Left renal cortex interstitium (tissue), 4 donors: ENCODE measurements around the gene OR2AE1. TPM values are rescaled to one million over a fixed set of nuclear protein-coding genes. Genes with fewer than 3 reads are reported as not detected.

ENCODE experiments used
- polyA plus RNA-seq, 4 donors: library from polyadenylated mRNA; unstranded; fragments of 120-200 nt; gene quantifications; one replicate each; pipeline ENCODE4 v1.2.1, GENCODE V29; 2013; ENCODE audit not compliant: insufficient read length in 4 of 4

Gene OR2AE1
- polyA plus RNA-seq, 4 donors = 0.14 TPM; not detected in 3

Other genes with a start within 250 kb of the OR2AE1 start
- 1 to 10 TPM; 1.5 to 2.8 (median 1.8) TPM for gene CYP3A5, start 197.0 kb downstream of the OR2AE1 start, polyA plus RNA-seq
- 10 to 100 TPM in 1 of 4 donors, 1 to 10 TPM in 1, under 1 TPM in 2; 0.29 to 23.5 (median 1.1) TPM for gene CYP3A7, start 141.8 kb downstream of the OR2AE1 start, polyA plus RNA-seq
- gene CYP3A4, start 92.8 kb downstream of the OR2AE1 start, polyA plus RNA-seq = under 1 TPM; 0.20 to 0.46 (median 0.24) TPM
- gene CYP3A43, start 49.0 kb downstream of the OR2AE1 start, polyA plus RNA-seq = under 1 TPM; 0.22 to 0.57 (median 0.42) TPM
- gene TRIM4, start 42.5 kb upstream of the OR2AE1 start, polyA plus RNA-seq = 10 to 100 TPM; 30.8 to 39.6 (median 37.2) TPM
- 1 to 10 TPM in 3 of 4 donors, under 1 TPM in 1; 0.76 to 1.4 (median 1.2) TPM for gene GJC3, start 52.6 kb upstream of the OR2AE1 start, polyA plus RNA-seq
- 10 to 100 TPM; 52.2 to 69.0 (median 62.5) TPM for gene AZGP1, start 99.0 kb upstream of the OR2AE1 start, polyA plus RNA-seq
- 10 to 100 TPM; 43.3 to 71.5 (median 57.5) TPM for gene ZKSCAN1, start 138.6 kb upstream of the OR2AE1 start, polyA plus RNA-seq
- gene ZSCAN21, start 172.7 kb upstream of the OR2AE1 start, polyA plus RNA-seq = 10 to 100 TPM; 21.4 to 22.8 (median 22.2) TPM
- gene ZNF3, start 204.7 kb upstream of the OR2AE1 start, polyA plus RNA-seq = 10 to 100 TPM; 46.5 to 57.6 (median 51.6) TPM
- gene COPS6, start 211.9 kb upstream of the OR2AE1 start, polyA plus RNA-seq = 100 to 1,000 TPM; 124 to 140 (median 136) TPM
- 100 to 1,000 TPM; 140 to 174 (median 160) TPM for gene MCM7, start 224.4 kb upstream of the OR2AE1 start, polyA plus RNA-seq
- 10 to 100 TPM; 28.0 to 38.0 (median 36.7) TPM for gene AP4M1, start 224.6 kb upstream of the OR2AE1 start, polyA plus RNA-seq
- 10 to 100 TPM; 52.0 to 73.0 (median 58.6) TPM for gene TAF6, start 242.3 kb upstream of the OR2AE1 start, polyA plus RNA-seq
- gene CNPY4, start 242.6 kb upstream of the OR2AE1 start, polyA plus RNA-seq = 10 to 100 TPM; 33.9 to 51.6 (median 46.0) TPM
- 1 to 10 TPM; 1.7 to 2.5 (median 1.9) TPM for gene MBLAC1, start 249.9 kb upstream of the OR2AE1 start, polyA plus RNA-seq